ENCODE measurements around the gene FGF23.

GRCh38 chr12:4331842-4332241 lies 47.7 kb downstream of the FGF23 start:
- TF ChIP-seq GATA2 (IDR thresholded peaks at IDR 0.05; ENCODE audit: low read depth, low read length) (no peak), GATA3 (IDR thresholded peaks at IDR 0.05; ENCODE audit: low read depth, low read length) (no peak)
